A549 treated with Hydrocortisone at 1 μM for 4 hours (cell line): ENCODE measurements around the gene CELF6. TPM values are rescaled to one million over a fixed set of nuclear protein-coding genes. Genes with fewer than 3 reads are reported as not detected.

Experiments
- total RNA-seq: library from RNA; stranded (reverse); fragments of 200-300 nt; extraction: Qiagen RNA extraction; gene quantifications from 5 replicates; pipeline ENCODE4 v1.2.3, GENCODE V29; 2022

Gene CELF6
- total RNA-seq: 0.10 to 0.20 TPM (median 0.13 TPM) in 5 replicates

GRCh38 chr15:72319985-72320671 lies at the start of gene CELF6:
TSS of gene CELF6 (minus strand) at chr15:72320157. CDS start at chr15:72319874, 283 bp downstream.

GRCh38 chr15:72272213-72272996 lies 47.6 kb downstream of the CELF6 start, which contains the start of gene PARP6:
TSS of gene PARP6 (minus strand) at chr15:72272554. CDS start at chr15:72267477, 5,077 bp downstream.

Other genes with a start within 250 kb of the CELF6 start
- 7.8 to 15.6 TPM (median 12.3 TPM) in 5 replicates for gene MYO9A, start 202.0 kb downstream of the CELF6 start, total RNA-seq
- gene SENP8, start 201.8 kb downstream of the CELF6 start, total RNA-seq: 2.1 to 2.5 TPM (median 2.3 TPM) in 5 replicates
- 0.07 to 0.31 TPM (median 0.16 TPM) in 5 replicates for gene GRAMD2A, start 122.4 kb downstream of the CELF6 start, total RNA-seq
- 3,058 to 3,449 TPM (median 3,170 TPM) in 5 replicates for gene PKM, start 89.0 kb downstream of the CELF6 start, total RNA-seq
- 49.4 to 64.1 TPM (median 61.7 TPM) in 5 replicates for gene PARP6, start 47.6 kb downstream of the CELF6 start, total RNA-seq
- 140 to 164 TPM (median 150 TPM) in 5 replicates for gene HEXA, start 55.9 kb upstream of the CELF6 start, total RNA-seq
- not detected in 5 replicates for gene TMEM202, start 78.1 kb upstream of the CELF6 start, total RNA-seq
- 44.0 to 79.2 TPM (median 75.2 TPM) in 5 replicates for gene ARIH1, start 154.2 kb upstream of the CELF6 start, total RNA-seq